SU-DHL-6 (cell line): ENCODE results near the gene KLK1.
"Not testable (repeated sequence)": the region's sequence is repeated elsewhere in the genome, so short reads cannot be mapped to it uniquely, and the experiment has no call there.

Source experiments
- H2AFZ ChIP-seq: fragments of 200-600 bp; sonication (generic); 2 replicates; pipeline ENCODE4 v1.6.1; 2014; ENCODE audit warnings: low read depth, mild to moderate bottlenecking, moderate library complexity, mixed read lengths, antibody characterized with exemption, low read length; ENCODE audit not compliant: severe bottlenecking
- H3F3A ChIP-seq: fragments of 200-600 bp; shearing (Covaris generic); 2 replicates; pipeline ENCODE4 v1.6.0; 2016; ENCODE audit warnings: antibody characterized with exemption, mild to moderate bottlenecking; ENCODE audit not compliant: insufficient read depth
- H3K27ac ChIP-seq: fragments of 200-600 bp; sonication (generic); 2 replicates; pipeline ENCODE4 v1.5.1; 2016; ENCODE audit warnings: low read depth, mild to moderate bottlenecking, low read length, moderate library complexity, mixed read lengths
- H3K27me3 ChIP-seq: fragments of 200-600 bp; sonication (generic), shearing (Covaris generic); 2 replicates; pipeline ENCODE4 v1.6.0; 2014; ENCODE audit warnings: mild to moderate bottlenecking, low read length
- H3K36me3 ChIP-seq: fragments of 200-600 bp; sonication (generic); 2 replicates; pipeline ENCODE4 v1.6.1; 2014; ENCODE audit warnings: mild to moderate bottlenecking, low read length, mixed read lengths
- H3K4me2 ChIP-seq: fragments of 300-600, 200-600 bp; shearing (Covaris generic), sonication (generic); 2 replicates; pipeline ENCODE4 v1.6.0; 2014; ENCODE audit warnings: low read length, low read depth, mild to moderate bottlenecking; ENCODE audit not compliant: poor library complexity, severe bottlenecking
- H3K4me3 ChIP-seq: fragments of 200-600 bp; sonication (generic); 2 replicates; pipeline ENCODE4 v1.5.1; 2014; ENCODE audit warnings: antibody characterized with exemption, low read length, mild to moderate bottlenecking, mixed read lengths; ENCODE audit not compliant: insufficient read depth, poor library complexity, severe bottlenecking
- H3K79me2 ChIP-seq: fragments of 200-600 bp; sonication (generic); 2 replicates; pipeline ENCODE4 v1.6.1; 2014; ENCODE audit warnings: mild to moderate bottlenecking, low read length, moderate library complexity; ENCODE audit not compliant: insufficient read depth
- H3K9ac ChIP-seq: fragments of 200-600 bp; sonication (generic); 2 replicates; pipeline ENCODE4 v1.7.0; 2014; ENCODE audit warnings: mild to moderate bottlenecking, low read length
- H3K9me2 ChIP-seq: fragments of 200-600 bp; sonication (generic); replicated peaks from 2 replicates; pipeline ENCODE4 v1.6.1; 2014; ENCODE audit warnings: low read length; ENCODE audit not compliant: insufficient read depth
- H3K9me3 ChIP-seq: fragments of 200-600 bp; sonication (generic); 2 replicates; pipeline ENCODE4 v1.6.1; 2014; ENCODE audit warnings: low read length, mixed read lengths; ENCODE audit not compliant: insufficient read depth
- H4K20me1 ChIP-seq: fragments of 200-600 bp; sonication (generic); 2 replicates; pipeline ENCODE4 v1.6.1; 2014; ENCODE audit warnings: low read depth, mild to moderate bottlenecking, antibody characterized with exemption, low read length, moderate library complexity, mixed read lengths
- EZH2phosphoT487 ChIP-seq: fragments of 200-600 bp; sonication (generic), shearing (Covaris generic); conservative IDR thresholded peaks from 2 replicates; pipeline ENCODE4 v1.6.1; 2018; ENCODE audit warnings: mild to moderate bottlenecking, antibody characterized with exemption, low read length, moderate library complexity, mixed read lengths
- TF ChIP-seq, protein P1 (sequence below): fragments of 200-600 bp; sonication (generic); IDR thresholded peaks from one replicate; pipeline ENCODE4 v1.5.1; 2017; ENCODE audit warnings: antibody characterized with exemption, mild to moderate bottlenecking, low read length, moderate library complexity; ENCODE audit not compliant: insufficient read depth, poor library complexity, severe bottlenecking

The KLK1 gene

DNA sequence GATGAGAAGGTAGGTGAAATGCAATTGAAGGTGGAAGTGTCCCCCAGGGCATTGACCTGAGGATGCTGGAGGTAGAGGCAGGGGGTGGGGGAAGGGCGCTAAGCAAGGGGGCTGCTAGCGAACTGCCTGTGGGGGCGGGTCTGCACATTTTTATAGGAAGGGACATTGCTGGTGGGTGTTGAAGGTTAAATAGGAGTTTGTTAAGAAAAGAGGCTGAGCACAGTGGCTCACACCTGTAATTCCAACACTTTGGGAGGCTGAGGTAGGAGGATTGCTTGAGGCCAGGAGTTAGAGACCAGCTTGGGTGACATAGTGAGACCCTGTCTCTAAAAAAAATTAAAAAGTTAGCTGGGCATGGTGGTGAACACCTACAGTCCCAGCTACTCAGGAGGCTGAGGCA, 38.9 kb downstream of the KLK1 start:
- no peak overlapping the region for H3K27ac ChIP-seq
- no peak overlapping the region for H3K4me3 ChIP-seq
- no peaks in the 10 kb centered on the region for H3K79me2 ChIP-seq
- no peaks in the 10 kb centered on the region for H3K9me2 ChIP-seq
- no peaks in the 10 kb centered on the region for H3F3A ChIP-seq
- H3K9ac ChIP-seq: no peak overlapping the region
- no peaks in the 10 kb centered on the region for H3K36me3 ChIP-seq
- H3K4me2 ChIP-seq: no peak overlapping the region
- H4K20me1 ChIP-seq: no peaks in the 10 kb centered on the region
- H2AFZ ChIP-seq: no peak overlapping the region
- H3K9me3 ChIP-seq: no peaks in the 10 kb centered on the region
- no peaks in the 10 kb centered on the region for H3K27me3 ChIP-seq
- TF ChIP-seq, protein P1, sequence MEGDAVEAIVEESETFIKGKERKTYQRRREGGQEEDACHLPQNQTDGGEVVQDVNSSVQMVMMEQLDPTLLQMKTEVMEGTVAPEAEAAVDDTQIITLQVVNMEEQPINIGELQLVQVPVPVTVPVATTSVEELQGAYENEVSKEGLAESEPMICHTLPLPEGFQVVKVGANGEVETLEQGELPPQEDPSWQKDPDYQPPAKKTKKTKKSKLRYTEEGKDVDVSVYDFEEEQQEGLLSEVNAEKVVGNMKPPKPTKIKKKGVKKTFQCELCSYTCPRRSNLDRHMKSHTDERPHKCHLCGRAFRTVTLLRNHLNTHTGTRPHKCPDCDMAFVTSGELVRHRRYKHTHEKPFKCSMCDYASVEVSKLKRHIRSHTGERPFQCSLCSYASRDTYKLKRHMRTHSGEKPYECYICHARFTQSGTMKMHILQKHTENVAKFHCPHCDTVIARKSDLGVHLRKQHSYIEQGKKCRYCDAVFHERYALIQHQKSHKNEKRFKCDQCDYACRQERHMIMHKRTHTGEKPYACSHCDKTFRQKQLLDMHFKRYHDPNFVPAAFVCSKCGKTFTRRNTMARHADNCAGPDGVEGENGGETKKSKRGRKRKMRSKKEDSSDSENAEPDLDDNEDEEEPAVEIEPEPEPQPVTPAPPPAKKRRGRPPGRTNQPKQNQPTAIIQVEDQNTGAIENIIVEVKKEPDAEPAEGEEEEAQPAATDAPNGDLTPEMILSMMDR: no peak
- TF ChIP-seq EZH2phosphoT487: no peak

DNA sequence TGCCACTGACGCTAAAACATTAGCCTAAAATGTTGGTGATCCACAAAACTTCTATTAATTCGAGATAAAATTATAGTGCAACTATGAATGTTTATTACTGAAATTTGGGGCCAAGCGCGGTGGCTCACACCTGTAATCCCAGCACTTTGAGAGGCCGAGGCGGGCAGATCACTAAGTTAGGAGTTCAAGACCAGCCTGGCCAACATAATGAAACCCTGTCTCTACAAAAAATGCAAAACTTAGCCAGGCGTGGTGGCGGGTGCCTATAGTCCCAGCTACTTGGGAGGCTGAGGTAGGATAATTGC, 39.8 kb downstream of the KLK1 start:
- not testable (repeated sequence) for H3K36me3 ChIP-seq, H3K4me2 ChIP-seq

DNA sequence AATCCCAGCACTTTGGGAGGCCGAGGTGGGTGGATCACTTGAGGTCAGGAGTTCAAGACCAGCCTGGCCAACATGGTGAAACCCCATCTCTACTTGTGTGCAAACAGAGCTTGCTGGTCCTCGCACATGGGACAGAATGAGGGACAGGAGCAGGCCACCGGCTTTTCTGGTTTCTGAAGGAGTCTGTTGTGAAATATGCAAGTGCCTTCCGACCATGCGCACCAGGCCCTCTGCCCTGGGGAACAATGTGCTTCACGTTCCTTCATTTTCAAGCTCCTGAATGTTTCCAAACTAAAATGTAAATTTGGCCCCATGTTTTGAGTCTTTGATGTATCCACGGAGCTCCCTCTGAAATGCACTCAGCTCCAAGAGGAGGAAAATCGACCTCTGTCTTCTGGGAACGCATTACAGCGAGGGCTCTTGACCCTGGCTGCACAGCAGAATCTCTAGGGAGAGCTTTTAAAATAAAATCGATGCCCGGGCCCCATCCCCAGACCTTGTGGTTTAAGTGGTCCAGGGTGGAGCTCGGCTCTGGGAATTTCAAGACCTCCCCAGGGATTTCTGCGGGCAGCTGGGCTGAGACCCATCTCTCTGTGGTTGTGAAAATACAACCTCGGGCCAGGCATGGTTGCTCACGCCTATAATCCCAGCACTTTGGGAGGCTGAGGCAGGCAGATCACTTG, 42.7 kb downstream of the KLK1 start:
- Histone ChIP-seq H3K79me2 (no peaks in the 10 kb centered on the region), H2AFZ (no peak overlapping the region), H3K4me2 (no peak overlapping the region), H4K20me1 (no peaks in the 10 kb centered on the region), H3K36me3 (no peaks in the 10 kb centered on the region), H3K27ac (no peak overlapping the region), H3K9ac (no peak overlapping the region), H3F3A (no peaks in the 10 kb centered on the region), H3K9me3 (no peaks in the 10 kb centered on the region), H3K9me2 (no peaks in the 10 kb centered on the region), H3K4me3 (no peak overlapping the region), H3K27me3 (no peaks in the 10 kb centered on the region)
- TF ChIP-seq EZH2phosphoT487: no peak
- TF ChIP-seq, protein P1: no peak

More for the DNA sequence above, 39.8 kb downstream of the KLK1 start:
- not testable (repeated sequence) for H3K9ac ChIP-seq, H3K4me3 ChIP-seq, H3K27me3 ChIP-seq, H3F3A ChIP-seq, H4K20me1 ChIP-seq, H3K27ac ChIP-seq, H3K9me2 ChIP-seq, H3K79me2 ChIP-seq, H2AFZ ChIP-seq, H3K9me3 ChIP-seq

DNA sequence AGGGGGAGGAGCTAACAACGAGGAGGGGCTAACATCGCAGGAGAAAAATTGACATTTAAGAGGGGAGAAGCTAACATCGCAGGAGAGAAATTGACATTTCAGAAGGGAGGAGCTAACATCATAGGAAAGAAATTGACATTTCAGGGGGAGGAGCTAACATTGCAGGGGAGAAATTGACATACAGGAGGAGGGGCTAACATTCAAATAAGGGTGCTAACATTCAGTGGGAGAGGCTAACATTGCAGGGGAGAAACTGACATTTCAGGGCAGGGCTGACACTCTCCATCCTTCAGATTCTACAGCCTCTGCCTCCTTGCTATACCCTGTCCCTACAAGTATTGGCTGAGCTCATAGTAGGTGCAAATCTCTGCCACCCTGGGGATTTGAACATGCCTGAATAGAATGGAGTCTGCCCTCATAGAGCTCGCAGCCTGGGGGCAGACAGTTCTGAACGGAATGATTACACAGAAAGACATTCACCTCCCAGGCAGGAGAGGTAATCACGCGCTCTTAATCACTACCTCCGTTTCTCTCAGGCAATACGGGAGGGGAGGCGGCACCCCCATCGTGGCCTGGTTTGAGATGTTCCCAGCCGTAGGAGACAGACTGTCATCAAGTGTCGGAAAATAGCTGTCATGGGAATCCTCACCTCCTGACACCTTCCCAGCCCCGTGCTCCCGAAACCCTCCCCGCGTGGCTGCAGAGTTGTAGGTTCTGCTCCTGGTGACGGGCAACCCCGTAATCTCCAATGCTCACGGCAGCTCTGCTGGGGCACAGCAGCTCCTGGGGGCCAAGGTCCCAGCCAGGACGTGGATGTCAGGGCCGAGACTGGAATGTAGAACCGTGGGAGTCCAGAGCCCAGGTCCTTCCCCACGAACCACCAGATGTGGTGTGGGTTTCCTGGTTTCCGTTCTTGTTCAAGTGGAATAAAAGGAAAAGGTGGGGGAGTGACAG, 43.8 kb downstream of the KLK1 start:
- no peaks in the 10 kb centered on the region for H3K36me3 ChIP-seq
- H3K9ac ChIP-seq: no peak overlapping the region
- H3K4me3 ChIP-seq: no peak overlapping the region
- no peaks in the 10 kb centered on the region for H3K79me2 ChIP-seq
- H3K4me2 ChIP-seq: no peak overlapping the region
- H4K20me1 ChIP-seq: no peaks in the 10 kb centered on the region
- no peaks in the 10 kb centered on the region for H3K9me3 ChIP-seq
- no peak overlapping the region for H3K27ac ChIP-seq
- no peak for TF ChIP-seq EZH2phosphoT487
- TF ChIP-seq, protein P1: no peak
- H3K9me2 ChIP-seq: no peaks in the 10 kb centered on the region
- no peaks in the 10 kb centered on the region for H3F3A ChIP-seq
- no peaks in the 10 kb centered on the region for H3K27me3 ChIP-seq
- H2AFZ ChIP-seq: no peak overlapping the region
